H7 (cell line): ENCODE measurements around the gene PHACTR3. TPM values are rescaled to one million over a fixed set of nuclear protein-coding genes. Genes with fewer than 3 reads are reported as not detected.
"Not testable (repeated sequence)": the region's sequence is repeated elsewhere in the genome, so short reads cannot be mapped to it uniquely, and the experiment has no call there.

ENCODE experiments used
- DNase-seq: peaks from one replicate; pipeline ENCODE4 v3.0.0; 2012
- H3K27me3 ChIP-seq: 2 replicates; pipeline ENCODE4 v1.6.0; 2011; ENCODE audit warnings: mild to moderate bottlenecking, low read length; ENCODE audit not compliant: control insufficient read depth, insufficient read depth
- H3K36me3 ChIP-seq: replicated peaks from 2 replicates; pipeline ENCODE4 v1.5.1; 2011; ENCODE audit warnings: low read length; ENCODE audit not compliant: control insufficient read depth, insufficient read depth
- H3K4me3 ChIP-seq: 2 replicates; pipeline ENCODE4 v1.5.1; 2011; ENCODE audit warnings: low read depth, mild to moderate bottlenecking, control low read depth, low read length, moderate library complexity; ENCODE audit not compliant: insufficient read depth
- total RNA-seq: library from RNA; depleted of rRNA; stranded (reverse); fragments of >200 nt; shearing (Covaris generic); gene quantifications from 2 replicates; pipeline ENCODE4 v1.2.3, GENCODE V29; 2014

Gene PHACTR3
- total RNA-seq, 1 experiment from 2014 or later = 0.03 TPM

DNA sequence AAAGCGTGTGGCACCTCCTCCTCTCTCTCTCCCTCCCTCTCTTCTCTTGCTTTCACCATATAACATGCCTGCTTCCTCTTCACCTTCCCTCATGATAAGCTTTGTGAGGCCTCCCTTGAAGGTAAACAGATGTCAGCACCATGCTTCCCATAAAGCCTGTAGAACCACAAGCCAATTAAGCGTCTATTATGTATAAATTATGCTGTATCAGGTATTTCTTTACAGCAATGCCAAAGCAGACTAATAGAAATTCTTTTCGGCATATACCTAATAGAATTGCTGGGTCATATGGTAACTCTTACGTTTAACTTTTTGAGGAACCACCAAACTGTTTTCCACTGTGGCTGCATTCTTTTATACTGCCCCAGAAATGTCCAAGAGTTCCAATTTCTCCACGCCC is 254.1 kb downstream of the PHACTR3 start:
- Histone ChIP-seq H3K4me3 (no peak overlapping the region), H3K36me3 (no peaks in the 10 kb centered on the region), H3K27me3 (no peaks in the 10 kb centered on the region; the same call in 1 of the 2 replicates)
- DNase-seq = no peak

DNA sequence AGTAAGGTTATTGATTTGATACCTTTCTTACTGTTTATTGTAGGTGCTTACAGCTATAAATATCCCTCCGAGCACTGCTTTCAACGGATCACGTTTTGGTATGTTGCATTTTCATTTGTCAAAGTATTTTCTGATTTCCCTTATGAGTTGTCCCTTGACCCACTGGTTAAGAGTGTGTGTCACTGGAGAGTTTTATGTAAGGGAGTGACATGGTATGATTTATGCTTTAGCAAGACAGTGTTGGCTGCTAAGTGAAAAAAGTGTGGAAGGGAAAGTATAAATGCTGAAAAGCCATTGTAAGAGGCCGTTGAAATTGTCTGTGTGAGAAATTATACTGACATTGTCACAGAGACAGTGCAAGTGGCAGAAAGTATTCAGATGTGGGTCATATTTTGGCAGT is 257.1 kb downstream of the PHACTR3 start:
- no peak for DNase-seq
- Histone ChIP-seq H3K36me3 (no peaks in the 10 kb centered on the region), H3K4me3 (no peak overlapping the region), H3K27me3 (no peaks in the 10 kb centered on the region; the same call in 1 of the 2 replicates)

DNA sequence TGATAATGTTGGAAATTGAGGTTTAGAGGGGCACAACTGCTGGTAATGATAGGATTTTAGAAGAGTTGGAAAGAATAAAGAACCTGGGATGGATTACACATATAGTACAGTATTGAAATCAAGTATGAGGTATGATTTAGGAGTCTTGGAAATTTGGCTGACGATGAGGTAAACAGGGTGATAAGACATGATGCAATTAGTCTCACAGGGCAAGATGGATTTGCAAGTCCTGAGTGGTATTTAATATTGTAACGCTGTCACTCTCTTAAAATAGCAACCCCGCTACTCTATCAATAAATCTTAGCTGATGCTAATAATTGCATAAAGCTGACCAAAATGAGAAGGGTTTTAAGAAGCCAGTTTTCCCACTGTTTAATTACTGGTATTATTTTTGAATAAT is 258.7 kb downstream of the PHACTR3 start:
- H3K4me3 ChIP-seq = no peak overlapping the region

DNA sequence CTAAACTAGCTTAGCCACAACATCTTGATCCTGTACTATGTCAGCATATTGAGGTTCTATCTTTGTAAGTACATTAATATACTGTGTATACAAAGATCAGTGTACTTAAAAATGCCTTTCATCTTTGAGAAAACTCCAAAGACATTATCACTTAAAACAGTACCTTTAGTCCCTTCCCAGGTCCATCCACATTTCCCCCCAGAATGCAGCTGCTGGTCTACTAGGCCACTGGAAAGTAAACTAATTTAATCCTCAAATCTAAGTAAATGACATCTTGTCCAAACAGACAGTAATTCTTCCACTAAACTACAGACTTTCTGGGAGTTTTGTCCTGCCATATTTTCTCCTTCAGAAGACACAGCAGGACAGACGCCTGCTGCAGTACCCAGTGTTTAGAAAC is 260.4 kb downstream of the PHACTR3 start:
- no peaks in the 10 kb centered on the region for H3K36me3 ChIP-seq
- no peak for DNase-seq
- no peak overlapping the region for H3K4me3 ChIP-seq
- H3K27me3 ChIP-seq = no peaks in the 10 kb centered on the region; the same call in 1 of the 2 replicates

More for the DNA sequence above, 258.7 kb downstream of the PHACTR3 start:
- Histone ChIP-seq H3K27me3 (no peaks in the 10 kb centered on the region; the same call in 1 of the 2 replicates), H3K36me3 (no peaks in the 10 kb centered on the region)
- DNase-seq = no peak

DNA sequence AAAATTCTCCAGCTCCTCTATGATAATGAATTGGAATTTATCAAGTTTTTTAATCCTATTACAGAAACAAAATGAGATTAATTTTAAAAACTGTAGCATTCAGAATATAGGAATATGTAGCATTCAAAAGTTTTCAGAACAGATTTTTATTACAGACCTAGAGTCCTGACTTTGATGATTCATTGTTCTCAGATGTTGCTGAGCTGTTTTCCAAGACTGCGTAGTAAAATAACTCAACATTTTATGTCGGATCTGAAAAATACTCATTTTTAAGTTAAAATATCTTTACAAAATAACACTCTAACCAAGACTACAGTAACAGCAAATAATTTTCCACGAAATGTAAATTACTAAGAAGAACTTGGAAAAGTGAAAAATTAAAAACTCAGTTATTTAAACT is 262.0 kb downstream of the PHACTR3 start:
- no peaks in the 10 kb centered on the region; the same call in 1 of the 2 replicates for H3K27me3 ChIP-seq
- no peaks in the 10 kb centered on the region for H3K36me3 ChIP-seq
- no peak for DNase-seq
- no peak overlapping the region for H3K4me3 ChIP-seq

DNA sequence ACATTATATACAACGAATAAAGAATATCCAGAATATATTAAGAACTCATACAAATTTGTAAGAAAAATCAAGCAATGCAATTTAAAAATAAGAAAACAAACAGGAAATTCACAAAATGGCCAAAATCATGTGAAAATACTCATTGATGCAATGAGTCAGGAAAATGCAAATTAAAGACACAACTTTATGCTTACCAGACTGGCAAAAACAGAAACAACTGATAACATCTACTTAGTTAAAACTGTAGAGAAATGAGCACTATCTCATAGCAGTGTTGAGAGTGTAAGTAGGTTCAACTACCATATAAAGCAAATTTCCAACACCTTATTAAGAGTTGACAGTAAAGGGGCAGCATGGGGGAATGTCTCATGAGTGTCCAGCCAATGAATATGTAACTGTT is 266.8 kb downstream of the PHACTR3 start:
- Histone ChIP-seq H3K36me3 (no peaks in the 10 kb centered on the region), H3K27me3 (no peaks in the 10 kb centered on the region), H3K4me3 (no peak overlapping the region)
- no peak for DNase-seq

DNA sequence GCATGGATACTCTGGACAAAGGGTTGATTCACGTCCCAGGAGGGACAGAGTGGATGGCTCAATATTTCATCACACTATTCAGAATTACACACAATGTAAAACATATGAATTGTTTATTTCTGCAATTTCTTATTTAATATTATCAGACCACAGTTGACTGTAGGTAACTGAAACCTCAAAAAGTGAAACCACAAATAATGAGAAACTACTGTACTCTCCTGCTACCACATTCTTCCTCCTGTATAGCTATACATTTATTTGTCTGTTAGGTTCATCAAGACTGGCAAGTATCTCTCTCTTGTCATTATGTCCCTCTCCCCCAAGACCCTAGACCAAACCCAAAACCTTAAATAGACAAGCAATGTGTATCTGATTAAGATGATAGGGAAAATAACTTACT is 269.1 kb downstream of the PHACTR3 start:
- DNase-seq = no peak
- Histone ChIP-seq H3K4me3 (no peak overlapping the region), H3K36me3 (no peaks in the 10 kb centered on the region), H3K27me3 (no peaks in the 10 kb centered on the region)

DNA sequence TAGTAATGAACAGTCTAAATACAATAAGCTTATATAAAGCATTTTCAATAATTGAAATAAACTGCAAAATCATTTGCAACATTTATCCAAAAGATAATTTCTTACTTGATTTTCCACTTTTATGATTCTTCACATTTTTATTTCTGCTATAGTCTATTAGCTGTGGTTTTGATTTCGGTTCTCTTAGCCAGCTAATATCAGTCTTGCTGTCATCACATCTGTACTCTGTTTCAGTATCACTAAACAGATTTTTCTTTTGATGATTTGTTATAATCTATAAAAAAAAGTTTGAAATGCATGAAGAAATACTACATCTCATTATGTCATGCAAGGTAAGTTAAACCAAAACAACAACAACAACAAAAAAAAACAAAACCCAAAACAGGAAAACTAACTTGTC is 275.9 kb downstream of the PHACTR3 start:
- Histone ChIP-seq H3K36me3 (no peaks in the 10 kb centered on the region), H3K4me3 (no peak overlapping the region), H3K27me3 (no peaks in the 10 kb centered on the region)
- DNase-seq = no peak

DNA sequence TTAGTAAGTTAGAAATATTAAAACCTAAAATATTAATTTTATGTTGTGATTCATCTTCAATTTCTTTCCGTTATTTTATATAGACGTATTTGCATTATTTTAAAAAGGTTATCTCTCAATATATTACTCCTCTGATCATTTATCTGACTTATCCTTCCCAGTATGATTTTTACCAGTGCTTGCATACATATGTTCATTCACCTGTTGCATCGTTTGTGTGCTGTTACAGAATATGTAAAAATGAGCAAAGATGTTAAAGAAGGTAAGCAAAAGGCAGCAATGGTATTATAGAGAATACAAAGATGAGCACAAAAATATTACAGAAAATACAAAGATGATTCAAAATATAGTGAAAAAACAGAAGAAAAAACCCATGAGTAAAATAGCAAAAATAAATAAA is 280.2 kb downstream of the PHACTR3 start:
- DNase-seq = no peak
- H3K36me3 ChIP-seq = no peaks in the 10 kb centered on the region
- H3K4me3 ChIP-seq = no peak overlapping the region
- no peaks in the 10 kb centered on the region for H3K27me3 ChIP-seq

DNA sequence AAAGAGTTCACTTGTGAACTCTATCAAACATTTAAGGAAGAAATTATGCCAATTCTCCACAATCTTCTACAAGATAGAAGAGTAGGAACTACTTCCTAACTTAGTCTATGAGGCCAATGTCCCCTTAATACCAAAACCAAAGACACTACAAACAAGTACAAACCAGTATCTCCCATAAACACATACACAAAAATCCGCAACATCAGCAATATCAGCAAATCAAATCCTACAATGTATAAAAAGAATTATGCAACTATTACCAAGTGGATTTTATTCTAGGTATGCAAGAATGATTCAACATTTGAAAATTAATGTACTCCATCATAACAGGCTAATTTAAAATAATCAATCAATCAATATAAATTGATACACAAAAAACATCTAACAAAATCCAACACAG is 283.7 kb downstream of the PHACTR3 start:
- Histone ChIP-seq H3K4me3 (no peak overlapping the region), H3K27me3 (no peaks in the 10 kb centered on the region), H3K36me3 (no peaks in the 10 kb centered on the region)
- no peak for DNase-seq

DNA sequence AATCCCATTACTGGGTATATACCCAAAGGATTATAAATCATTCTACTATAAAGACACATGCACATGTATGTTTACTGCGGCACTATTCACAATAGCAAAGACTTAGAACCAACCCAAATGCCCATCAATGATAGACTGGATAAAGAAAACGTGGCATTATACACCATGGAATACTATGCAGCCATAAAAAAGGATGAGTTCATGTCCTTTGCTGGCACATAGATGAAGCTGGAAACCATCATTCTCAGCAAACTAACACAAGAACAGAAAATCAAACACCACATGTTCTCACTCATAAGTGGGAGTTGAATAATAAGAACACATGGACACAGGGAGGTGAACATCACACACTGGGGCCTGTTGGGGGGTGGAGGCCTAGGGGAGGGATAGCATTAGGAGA is 285.7 kb downstream of the PHACTR3 start:
- H3K27me3 ChIP-seq, DNase-seq: not testable (repeated sequence)

DNA sequence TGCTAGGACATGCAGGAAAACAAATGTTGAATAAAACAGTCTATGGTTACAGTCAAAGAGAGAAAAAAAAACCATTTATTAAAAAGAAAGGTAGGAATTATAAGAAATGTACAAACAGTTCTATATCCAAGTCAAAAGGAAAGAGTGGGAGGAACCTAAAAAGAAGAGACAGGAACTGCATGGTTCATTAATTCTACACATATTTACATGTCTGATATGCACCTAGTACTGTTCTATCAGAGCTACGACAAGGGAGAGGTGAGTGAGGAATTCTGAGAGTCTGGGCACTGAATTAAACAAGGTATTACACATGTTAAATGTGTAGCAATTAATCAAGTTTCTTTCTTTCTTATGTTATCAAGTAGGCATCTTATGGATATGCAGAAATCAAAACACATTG is 287.2 kb downstream of the PHACTR3 start:
- Histone ChIP-seq H3K27me3 (no peaks in the 10 kb centered on the region; the same call in 1 of the 2 replicates), H3K36me3 (no peaks in the 10 kb centered on the region), H3K4me3 (no peak overlapping the region)
- DNase-seq = no peak

More for the DNA sequence above, 285.7 kb downstream of the PHACTR3 start:
- H3K36me3 ChIP-seq, H3K4me3 ChIP-seq: not testable (repeated sequence)

DNA sequence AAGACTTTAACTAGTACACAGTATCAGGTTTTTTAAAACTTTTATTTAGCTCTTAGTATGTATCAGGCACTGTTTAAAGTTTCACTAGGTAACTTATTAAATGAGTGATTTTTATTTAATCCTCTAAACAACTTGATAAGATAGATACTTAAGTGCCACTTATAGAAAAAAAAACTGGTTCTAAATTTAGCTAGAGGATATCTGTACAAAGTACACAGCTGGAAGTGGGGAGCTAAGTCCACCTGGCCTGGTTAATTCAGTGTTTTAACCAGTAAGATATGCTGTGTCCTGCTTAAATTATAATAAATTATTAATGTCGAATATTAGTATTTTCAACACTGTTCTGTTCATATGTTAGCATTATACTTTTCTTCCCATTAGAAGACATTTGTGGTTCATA is 291.6 kb downstream of the PHACTR3 start:
- Histone ChIP-seq H3K27me3 (no peaks in the 10 kb centered on the region; the same call in 1 of the 2 replicates), H3K36me3 (no peaks in the 10 kb centered on the region), H3K4me3 (no peak overlapping the region)
- DNase-seq = no peak
